Body of pancreas (tissue), 4 donors: ENCODE measurements around the gene CREB3L1.

Source experiments
- CTCF ChIP-seq, 7 experiments: fragments of 450-650 bp in 4 of 7; fragments of 200-600 bp in 3 of 7; sonication (generic) in 3 of 7; IDR thresholded peaks; one replicate each; pipeline ENCODE4 v1.5.1; 2016 to 2019; ENCODE audit warnings: antibody characterized with exemption in 7 of 7
- POLR2A ChIP-seq, 3 donors: fragments of 450-650 bp; IDR thresholded peaks; one replicate each; pipeline ENCODE4 v1.6.1; 2016; ENCODE audit warnings: antibody characterized with exemption in 3 of 3, mild to moderate bottlenecking in 2 of 3

DNA sequence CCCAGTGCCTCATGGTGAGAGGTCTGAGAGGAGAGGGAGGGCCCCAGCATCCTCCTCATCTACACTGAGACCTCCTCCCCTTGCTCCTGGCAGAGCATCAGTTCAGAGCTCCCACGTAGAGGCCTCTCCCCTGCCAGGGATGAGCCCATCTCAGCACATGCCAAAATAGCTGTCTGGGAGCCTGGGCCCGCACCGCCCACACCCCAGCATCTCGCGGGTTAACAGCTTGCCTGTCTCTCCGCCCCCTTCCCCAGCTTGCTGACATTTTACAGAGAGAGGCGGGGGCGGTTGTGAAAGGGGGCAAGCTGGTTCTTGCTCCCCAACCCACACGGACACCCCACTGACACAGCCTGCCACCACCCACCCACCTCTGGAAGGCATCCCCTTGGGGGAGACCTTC lies 76.2 kb downstream of the CREB3L1 start:
- TF ChIP-seq CTCF (IDR thresholded peaks at IDR 0.05): no peak
- no peak for TF ChIP-seq POLR2A (IDR thresholded peaks at IDR 0.05)
